RWPE1 (cell line): ENCODE data around the gene SAMD14.

ENCODE experiments used
- CTCF ChIA-PET: fragments of 350-600 bp; sonication (Branson Sonifier 250); formaldehyde crosslinking; extraction: SDS; loops from one replicate; lab custom pipeline; 2021; lab: Yijun Ruan, JAX
- POLR2A ChIA-PET: fragments of 400-600 bp; formaldehyde crosslinking; extraction: SDS; loops from one replicate; lab custom pipeline; 2020; ENCODE audit warnings: antibody characterized with exemption; ENCODE audit not compliant: low non-redundant PET; lab: Yijun Ruan, JAX
- DNase-seq: peaks from one replicate; pipeline ENCODE4 v3.0.0; 2012; ENCODE audit warnings: low spot score
- H3K27ac ChIP-seq: fragments of 450-650 bp; 2 replicates; pipeline ENCODE4 v1.5.1; 2017
- CTCF ChIP-seq: fragments of 450-650 bp; conservative IDR thresholded peaks from 2 replicates; pipeline ENCODE4 v1.5.1; 2017; ENCODE audit warnings: low read depth, mild to moderate bottlenecking

The SAMD14 gene

GRCh38 chr17:50070908-50071680 lies 58.9 kb downstream of the SAMD14 start:
- peak overlapping the region; percentile 75 for H3K27ac ChIP-seq
- DNase-seq: no peak
- ChIA-PET CTCF (no interaction called here), POLR2A (no interaction called here)
- TF ChIP-seq CTCF: no peak

GRCh38 chr17:50067996-50068395 lies 62.0 kb downstream of the SAMD14 start:
- no peak for TF ChIP-seq CTCF
- peak overlapping the region; percentile 72 for H3K27ac ChIP-seq
- ChIA-PET POLR2A (no interaction called here), CTCF (interaction anchor here (0.5 to 0.7 kb wide), 2 partner anchors 20 to 110 kb away, joined by 3 read pairs; no protein-coding TSS in a partner anchor)
- no peak for DNase-seq

GRCh38 chr17:50066995-50067394 lies 63.0 kb downstream of the SAMD14 start:
- H3K27ac ChIP-seq: no peak overlapping the region
- POLR2A ChIA-PET: interaction anchor here (1.1 to 1.4 kb wide), 2 partner anchors 9 to 11 kb away, joined by 3 to 4 read pairs; partner anchors contain the start of gene ITGA3
- no peak for DNase-seq
- TF ChIP-seq CTCF: no peak
- CTCF ChIA-PET: interaction anchor here (0.6 kb wide), 1 partner anchor 293 kb away, joined by 4 read pairs; no protein-coding TSS in a partner anchor

GRCh38 chr17:50065056-50065455 lies 64.9 kb downstream of the SAMD14 start:
- H3K27ac ChIP-seq: peak overlapping the region; percentile 100
- no peak for DNase-seq
- ChIA-PET POLR2A (interaction anchor here (1.0 kb wide), 1 partner anchor 37 kb away, joined by 3 read pairs; no protein-coding TSS in a partner anchor), CTCF (interaction anchor here (1.3 to 1.6 kb wide), 2 partner anchors 38 to 67 kb away, joined by 4 to 5 read pairs; no protein-coding TSS in a partner anchor)
- no peak for TF ChIP-seq CTCF

GRCh38 chr17:50064253-50065001 lies 65.5 kb downstream of the SAMD14 start:
- CTCF ChIA-PET: interaction anchor here (0.8 to 1.6 kb wide), 3 partner anchors 37 to 232 kb away, joined by 4 to 5 read pairs (median 5); no protein-coding TSS in a partner anchor
- DNase-seq: peak; percentile 90
- TF ChIP-seq CTCF: no peak
- POLR2A ChIA-PET: interaction anchor here (1.0 kb wide), 1 partner anchor 37 kb away, joined by 3 read pairs; no protein-coding TSS in a partner anchor
- peak overlapping the region; percentile 100 for H3K27ac ChIP-seq
